H1 (cell line): ENCODE data around the gene CDC14B. TPM values are rescaled to one million over a fixed set of nuclear protein-coding genes. Genes with fewer than 3 reads are reported as not detected.

Experiments used
- ASH2L ChIP-seq: fragments of 200-600, 300-600 bp; sonication (generic); IDR thresholded peaks from one replicate; pipeline ENCODE4 v1.7.1; 2017; ENCODE audit warnings: low read length
- polyA plus RNA-seq, 7 experiments: library from polyadenylated mRNA; depleted of rRNA in 3 of 7; stranded (reverse) in 5 of 7; unstranded in 2 of 7; fragments of >200 nt in 5 of 7; fragments of 200-250 nt in 2 of 7; gene quantifications; 1 replicate in 5 of 7; 2 replicates in 1 of 7; 4 replicates in 1 of 7; pipeline versions ENCODE4 v1.2.1 to v1.2.3, GENCODE V29; 2011 to 2013; ENCODE audit warnings: missing spikeins in 2 of 7, mixed read lengths in 2 of 7
- total RNA-seq: library from RNA; stranded (reverse); fragmentation: NEBNext Ultra II Directional; extraction: Animal tissue kit (Norgen Biotek cat#: 25700); gene quantifications from 2 replicates; pipeline ENCODE4 v1.2.1, GENCODE V29; 2021

The CDC14B gene
- total and polyA plus RNA-seq, 2 of the 8 experiments (the other 6 are each of a cell fraction or from before 2014, with no cell fraction given) = 17.2 to 44.6 TPM

- TF ChIP-seq ASH2L = no peak
- TF ChIP-seq, all 59 proteins: peak for 0
These were observed 96.3 kb downstream of the CDC14B start (continued) for GRCh38 chr9:96523374-96523773.
